DND-41 (cell line): ENCODE measurements around the gene IGSF5.
A peak's percentile ranks its signal among the peaks of the same experiment; 100 is the strongest.

ENCODE experiments used
- ATAC-seq: fragments of 200-7000 bp; cut with Tn5 transposase; 3 replicates; pipeline ENCODE4 v1.9.1; 2021; ENCODE audit warnings: low read depth; ENCODE audit not compliant: insufficient read depth
- DNase-seq: peaks from one replicate; pipeline ENCODE4 v3.0.0-alpha.2; 2020
- H2AFZ ChIP-seq: 2 replicates; pipeline ENCODE4 v1.6.0; 2012; ENCODE audit warnings: low read depth, low read length
- H3K27ac ChIP-seq: 2 replicates; pipeline ENCODE4 v1.5.1; 2012; ENCODE audit warnings: low read length, inconsistent platforms
- H3K27me3 ChIP-seq: fragments of 200-600 bp; sonication (generic); 2 replicates; pipeline ENCODE4 v1.6.0; 2012; ENCODE audit warnings: low read length, mild to moderate bottlenecking, inconsistent platforms; ENCODE audit not compliant: insufficient read depth, poor library complexity
- H3K36me3 ChIP-seq: 2 replicates; pipeline ENCODE4 v1.5.1; 2012; ENCODE audit warnings: low read length, inconsistent platforms; ENCODE audit not compliant: insufficient read depth
- H3K4me1 ChIP-seq: 2 replicates; pipeline ENCODE4 v1.5.1; 2012; ENCODE audit warnings: mild to moderate bottlenecking, low read length; ENCODE audit not compliant: insufficient read depth
- H3K4me2 ChIP-seq: 2 replicates; pipeline ENCODE4 v1.6.0; 2012; ENCODE audit warnings: mild to moderate bottlenecking, moderate library complexity, low read length, inconsistent platforms; ENCODE audit not compliant: insufficient read depth
- H3K4me3 ChIP-seq, 2 experiments: fragments of 200-600 bp in 1 of 2; shearing (Covaris generic) in 1 of 2; 2 replicates each; pipeline ENCODE4 v1.5.1; 2012 to 2016; ENCODE audit warnings: inconsistent platforms in 2 of 2, low read length in 2 of 2, mild to moderate bottlenecking in 2 of 2, low read depth in 1 of 2, moderate library complexity in 1 of 2
- H3K79me2 ChIP-seq: 2 replicates; pipeline ENCODE4 v1.6.0; 2012; ENCODE audit warnings: low read length, inconsistent platforms; ENCODE audit not compliant: insufficient read depth
- H3K9ac ChIP-seq: 2 replicates; pipeline ENCODE4 v1.6.0; 2012; ENCODE audit warnings: low read depth, mild to moderate bottlenecking, inconsistent platforms, low read length, moderate library complexity
- H3K9me3 ChIP-seq: 2 replicates; pipeline ENCODE4 v1.5.1; 2012; ENCODE audit warnings: low read length, moderate library complexity, mild to moderate bottlenecking, inconsistent platforms; ENCODE audit not compliant: insufficient read depth, severe bottlenecking
- H4K20me1 ChIP-seq: 2 replicates; pipeline ENCODE4 v1.6.0; 2012; ENCODE audit warnings: low read length; ENCODE audit not compliant: insufficient read depth
- EZH2 ChIP-seq: IDR thresholded peaks from 3 replicates; pipeline ENCODE4 v1.6.1; 2012; ENCODE audit warnings: borderline replicate concordance, low read depth, mild to moderate bottlenecking, moderate library complexity, low read length, inconsistent platforms; ENCODE audit not compliant: severe bottlenecking
- TF ChIP-seq, protein P1 (sequence below): IDR thresholded peaks from 2 replicates; pipeline ENCODE4 v1.5.1; 2012; ENCODE audit warnings: borderline replicate concordance, low read length, moderate library complexity, mild to moderate bottlenecking; ENCODE audit not compliant: poor library complexity, severe bottlenecking; ENCODE audit errors: extremely low read depth

The IGSF5 gene

DNA sequence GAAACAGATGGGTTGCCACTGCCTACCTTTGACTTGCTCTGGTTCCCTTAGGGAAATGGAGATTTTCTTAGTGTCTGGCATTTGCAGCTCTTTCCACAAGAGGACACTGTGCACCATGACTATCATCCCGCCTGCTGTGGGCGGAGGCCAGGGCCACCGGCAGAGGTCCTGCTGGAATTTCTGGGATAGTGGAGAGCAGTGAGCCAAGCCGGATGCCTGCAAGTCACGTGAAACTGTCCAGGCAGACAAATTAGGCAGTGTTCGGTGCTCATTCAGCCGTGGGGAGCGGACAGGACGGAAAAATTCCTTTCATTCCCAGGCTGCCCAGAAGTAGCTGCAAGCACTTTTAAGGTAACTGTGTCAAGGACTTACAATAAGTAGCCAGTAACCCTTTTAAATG is 43.4 kb downstream of the IGSF5 start:
- H3K4me2 ChIP-seq = no peak overlapping the region
- H3K9ac ChIP-seq = no peak overlapping the region
- H3K4me3 ChIP-seq = no peak overlapping the region
- peaks cover 4% of the 10 kb centered on the region for H3K27me3 ChIP-seq
- no peaks in the 10 kb centered on the region for H3K79me2 ChIP-seq
- H3K4me1 ChIP-seq = no peaks in the 10 kb centered on the region
- TF ChIP-seq, protein P1, sequence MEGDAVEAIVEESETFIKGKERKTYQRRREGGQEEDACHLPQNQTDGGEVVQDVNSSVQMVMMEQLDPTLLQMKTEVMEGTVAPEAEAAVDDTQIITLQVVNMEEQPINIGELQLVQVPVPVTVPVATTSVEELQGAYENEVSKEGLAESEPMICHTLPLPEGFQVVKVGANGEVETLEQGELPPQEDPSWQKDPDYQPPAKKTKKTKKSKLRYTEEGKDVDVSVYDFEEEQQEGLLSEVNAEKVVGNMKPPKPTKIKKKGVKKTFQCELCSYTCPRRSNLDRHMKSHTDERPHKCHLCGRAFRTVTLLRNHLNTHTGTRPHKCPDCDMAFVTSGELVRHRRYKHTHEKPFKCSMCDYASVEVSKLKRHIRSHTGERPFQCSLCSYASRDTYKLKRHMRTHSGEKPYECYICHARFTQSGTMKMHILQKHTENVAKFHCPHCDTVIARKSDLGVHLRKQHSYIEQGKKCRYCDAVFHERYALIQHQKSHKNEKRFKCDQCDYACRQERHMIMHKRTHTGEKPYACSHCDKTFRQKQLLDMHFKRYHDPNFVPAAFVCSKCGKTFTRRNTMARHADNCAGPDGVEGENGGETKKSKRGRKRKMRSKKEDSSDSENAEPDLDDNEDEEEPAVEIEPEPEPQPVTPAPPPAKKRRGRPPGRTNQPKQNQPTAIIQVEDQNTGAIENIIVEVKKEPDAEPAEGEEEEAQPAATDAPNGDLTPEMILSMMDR = peak; percentile 33
- no peak for TF ChIP-seq EZH2
- H3K36me3 ChIP-seq = no peaks in the 10 kb centered on the region
- H2AFZ ChIP-seq = no peak overlapping the region
- DNase-seq = no peak
- no peaks in the 10 kb centered on the region for H4K20me1 ChIP-seq
- no peak for ATAC-seq
- H3K9me3 ChIP-seq = no peaks in the 10 kb centered on the region
- H3K27ac ChIP-seq = no peak overlapping the region

DNA sequence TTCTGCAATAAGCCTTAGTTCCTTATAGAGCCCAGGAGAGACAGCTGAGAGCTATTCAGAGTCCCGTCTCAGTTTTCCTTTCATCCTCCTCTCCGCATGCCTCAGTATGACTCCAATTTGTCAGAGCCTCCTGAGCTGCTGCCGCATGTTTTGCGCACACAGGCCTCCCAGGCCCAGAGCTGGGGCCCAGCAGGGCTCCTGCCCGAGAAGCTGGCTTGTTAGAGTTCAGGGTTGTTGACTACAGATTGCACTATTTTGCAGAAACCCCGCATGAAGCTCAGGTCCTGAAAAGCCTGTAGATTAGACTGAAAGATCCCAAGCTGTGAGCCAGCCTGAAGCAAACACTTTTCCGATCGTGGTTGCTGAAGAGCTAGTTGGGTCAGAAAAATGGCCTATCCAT is 51.5 kb downstream of the IGSF5 start:
- DNase-seq = no peak

DNA sequence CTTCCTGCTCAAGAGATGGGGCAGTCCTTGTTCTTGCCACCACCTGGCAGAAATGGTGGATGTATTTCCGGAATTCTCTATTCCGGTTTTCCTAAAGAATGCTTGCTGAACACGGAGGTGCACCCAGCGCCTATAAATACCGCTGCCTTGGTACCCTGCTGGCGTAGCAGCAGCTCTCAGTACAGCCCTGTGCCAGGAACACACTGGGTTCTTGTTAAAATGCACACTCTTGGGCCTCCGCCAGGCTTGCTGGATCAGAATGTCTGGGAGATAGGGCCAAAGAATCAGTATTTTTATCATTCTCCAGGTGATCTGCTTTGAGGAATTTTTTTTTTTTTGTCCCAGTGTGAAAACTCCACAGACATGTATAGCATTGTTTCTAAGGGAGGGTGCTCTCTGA is 54.2 kb downstream of the IGSF5 start:
- Histone ChIP-seq H3K27me3 (no peaks in the 10 kb centered on the region), H3K4me3 (no peak overlapping the region), H3K9me3 (no peaks in the 10 kb centered on the region), H4K20me1 (no peaks in the 10 kb centered on the region), H3K79me2 (no peaks in the 10 kb centered on the region), H3K4me2 (no peak overlapping the region), H3K27ac (no peak overlapping the region), H2AFZ (no peak overlapping the region), H3K36me3 (no peaks in the 10 kb centered on the region), H3K4me1 (no peaks in the 10 kb centered on the region), H3K9ac (no peak overlapping the region)
- ATAC-seq = no peak
- TF ChIP-seq, protein P1 = no peak
- TF ChIP-seq EZH2 = no peak
- DNase-seq = no peak

More for the DNA sequence above, 51.5 kb downstream of the IGSF5 start:
- peaks cover 4% of the 10 kb centered on the region for H3K27me3 ChIP-seq
- H3K4me1 ChIP-seq = no peaks in the 10 kb centered on the region
- H3K4me3 ChIP-seq = no peak overlapping the region
- TF ChIP-seq, protein P1 = no peak
- TF ChIP-seq EZH2 = no peak
- no peaks in the 10 kb centered on the region for H4K20me1 ChIP-seq
- no peak overlapping the region for H3K9ac ChIP-seq
- H3K79me2 ChIP-seq = no peaks in the 10 kb centered on the region
- H3K9me3 ChIP-seq = no peaks in the 10 kb centered on the region
- H3K36me3 ChIP-seq = no peaks in the 10 kb centered on the region
- no peak overlapping the region for H3K4me2 ChIP-seq
- ATAC-seq = no peak
- no peak overlapping the region for H2AFZ ChIP-seq
- H3K27ac ChIP-seq = no peak overlapping the region

DNA sequence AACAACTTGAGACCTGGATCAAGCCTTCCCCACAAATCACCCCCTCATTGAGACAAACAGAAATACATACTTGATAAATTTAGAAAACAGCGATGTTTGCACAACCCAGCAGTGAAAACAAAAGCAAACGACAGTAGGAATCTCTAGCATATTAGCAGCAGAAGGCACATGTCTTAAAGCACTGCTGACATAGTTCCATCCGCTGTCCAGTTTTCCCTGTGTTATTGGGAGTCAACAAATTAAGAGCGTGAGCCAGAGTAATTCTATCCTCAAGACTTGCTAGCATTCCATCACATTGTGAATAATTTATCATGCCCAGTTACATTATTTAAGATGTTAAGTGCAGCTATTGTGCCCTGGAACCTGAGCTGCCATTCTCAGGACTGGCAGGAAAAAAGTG is 55.3 kb downstream of the IGSF5 start:
- Histone ChIP-seq H3K27ac (no peak overlapping the region), H4K20me1 (no peaks in the 10 kb centered on the region), H3K9me3 (no peaks in the 10 kb centered on the region), H3K4me3 (no peak overlapping the region), H3K4me2 (no peak overlapping the region), H3K36me3 (no peaks in the 10 kb centered on the region), H3K9ac (no peak overlapping the region), H3K27me3 (no peaks in the 10 kb centered on the region), H3K79me2 (no peaks in the 10 kb centered on the region), H3K4me1 (no peaks in the 10 kb centered on the region), H2AFZ (no peak overlapping the region)
- DNase-seq = no peak
- TF ChIP-seq EZH2 = no peak
- TF ChIP-seq, protein P1 = no peak
- no peak for ATAC-seq
